H1 (cell line): ENCODE measurements around the gene BCAS1. TPM values are rescaled to one million over a fixed set of nuclear protein-coding genes. Genes with fewer than 3 reads are reported as not detected.

ENCODE experiments used
- CTCF ChIA-PET: fragments of 300-600 bp; sonication (Branson Sonifier 250); formaldehyde crosslinking; loops from one replicate; lab custom pipeline; 2021; ENCODE audit not compliant: partially characterized antibody; lab: Charles Lee
- POLR2A ChIA-PET: fragments of 300-600 bp; sonication (Branson Sonifier 250); formaldehyde crosslinking; loops from one replicate; lab custom pipeline; 2021; ENCODE audit warnings: inconsistent platforms; ENCODE audit not compliant: partially characterized antibody; lab: Charles Lee
- DNase-seq, 2 experiments: peaks; one replicate each; pipeline versions ENCODE4 v3.0.0 to v3.0.0-alpha.2; 2010 to 2022; ENCODE audit warnings: low spot score in 2 of 2, low read depth in 1 of 2, mixed read lengths in 1 of 2
- FAIRE-seq: peaks from 2 replicates; lab custom pipeline; 2011; peaks lifted over from hg19 to GRCh38; lab: Jason Lieb, UNC
- H2AFZ ChIP-seq: 2 replicates; pipeline ENCODE4 v1.8.1; 2012; ENCODE audit warnings: low read length, inconsistent platforms
- H2AK5ac ChIP-seq: 2 replicates; pipeline ENCODE4 v1.6.1; 2013; ENCODE audit warnings: low read depth, low read length
- H2BK120ac ChIP-seq: replicated peaks from 2 replicates; pipeline ENCODE3; 2013; ENCODE audit warnings: low read depth, low read length, inconsistent platforms
- H2BK12ac ChIP-seq: 2 replicates; pipeline ENCODE4 v1.6.1; 2013; ENCODE audit warnings: low read depth, low read length
- H2BK15ac ChIP-seq: 2 replicates; pipeline ENCODE4 v1.6.1; 2013; ENCODE audit warnings: low read length
- H2BK20ac ChIP-seq: 2 replicates; pipeline ENCODE4 v1.6.1; 2013; ENCODE audit warnings: low read length
- H2BK5ac ChIP-seq: 2 replicates; pipeline ENCODE4 v1.6.1; 2013; ENCODE audit warnings: low read depth, low read length
- H3K14ac ChIP-seq: 2 replicates; pipeline ENCODE4 v1.6.1; 2013; ENCODE audit warnings: inconsistent platforms; ENCODE audit not compliant: insufficient read length
- H3K18ac ChIP-seq: 2 replicates; pipeline ENCODE4 v1.6.1; 2013; ENCODE audit warnings: low read length; ENCODE audit errors: extremely low read depth
- H3K23ac ChIP-seq: 2 replicates; pipeline ENCODE4 v1.6.1; 2013; ENCODE audit warnings: inconsistent platforms; ENCODE audit not compliant: insufficient read length
- H3K23me2 ChIP-seq: 2 replicates; pipeline ENCODE4 v1.6.1; 2013; ENCODE audit warnings: low read depth, low read length
- H3K27ac ChIP-seq: 2 replicates; pipeline ENCODE4 v1.6.1; 2011; ENCODE audit warnings: low read depth, low read length, inconsistent platforms
- H3K27me3 ChIP-seq, 4 experiments: replicated peaks in 1 of 4; 1 replicate in 1 of 4; 2 replicates in 3 of 4; pipeline versions ENCODE4 v1.6.1 to v1.8.1; 2011 to 2013; ENCODE audit warnings: low read length in 3 of 4, mild to moderate bottlenecking in 3 of 4, inconsistent platforms in 2 of 4, mixed read lengths in 2 of 4, moderate library complexity in 1 of 4; ENCODE audit not compliant: control insufficient read depth in 3 of 4, insufficient read depth in 3 of 4; ENCODE audit errors: extremely low read depth in 1 of 4
- H3K36me3 ChIP-seq, 4 experiments: 2 replicates each; pipeline versions ENCODE4 v1.6.1 to v1.8.1; 2011 to 2013; ENCODE audit warnings: mild to moderate bottlenecking in 4 of 4, low read length in 3 of 4, moderate library complexity in 2 of 4, control low read depth in 1 of 4, inconsistent platforms in 1 of 4; ENCODE audit not compliant: insufficient read depth in 4 of 4, control insufficient read depth in 2 of 4
- H3K4ac ChIP-seq: replicated peaks from 2 replicates; pipeline ENCODE3; 2013; ENCODE audit warnings: low read length, low read depth, mixed read lengths, inconsistent platforms; ENCODE audit not compliant: insufficient read length
- H3K4me1 ChIP-seq, 4 experiments: replicated peaks in 1 of 4; 1 replicate in 1 of 4; 2 replicates in 3 of 4; pipeline versions ENCODE4 v1.6.1 to v1.8.1; 2011 to 2013; ENCODE audit warnings: low read length in 3 of 4, inconsistent platforms in 2 of 4, mixed read lengths in 1 of 4; ENCODE audit not compliant: insufficient read depth in 4 of 4, control insufficient read depth in 3 of 4
- H3K4me2 ChIP-seq, 2 experiments: 2 replicates each; pipeline versions ENCODE4 v1.6.1 to v1.8.1; 2011 to 2013; ENCODE audit warnings: low read depth in 2 of 2, low read length in 2 of 2, control low read depth in 1 of 2, inconsistent platforms in 1 of 2, mild to moderate bottlenecking in 1 of 2; ENCODE audit not compliant: insufficient read depth in 1 of 2
- H3K4me3 ChIP-seq, 4 experiments: fragments of 200-600, 300-600 bp in 1 of 4; sonication (generic), shearing (Covaris generic), sonication (Bioruptor Twin) in 1 of 4; 2 replicates each; pipeline versions ENCODE4 v1.5.1 to v1.8.1; 2011 to 2016; ENCODE audit warnings: low read length in 4 of 4, low read depth in 3 of 4, control low read depth in 2 of 4, inconsistent platforms in 2 of 4, mild to moderate bottlenecking in 2 of 4, mixed read lengths in 1 of 4, moderate library complexity in 1 of 4; ENCODE audit not compliant: insufficient read depth in 2 of 4; ENCODE audit errors: extremely low read depth in 1 of 4
- H3K56ac ChIP-seq: replicated peaks from 2 replicates; pipeline ENCODE3; 2013; ENCODE audit warnings: low read depth, mild to moderate bottlenecking, mixed read lengths, low read length, inconsistent platforms; ENCODE audit not compliant: insufficient read length
- H3K79me1 ChIP-seq: 2 replicates; pipeline ENCODE4 v1.6.1; 2013; ENCODE audit warnings: low read depth, low read length, control low read depth
- H3K79me2 ChIP-seq, 2 experiments: 2 replicates each; pipeline versions ENCODE4 v1.6.1 to v1.8.1; 2012 to 2013; ENCODE audit warnings: low read length in 2 of 2, mild to moderate bottlenecking in 2 of 2, inconsistent platforms in 1 of 2; ENCODE audit not compliant: insufficient read depth in 2 of 2, control insufficient read depth in 1 of 2
- H3K9ac ChIP-seq, 4 experiments: replicated peaks in 1 of 4; 1 replicate in 1 of 4; 2 replicates in 3 of 4; pipeline versions ENCODE4 v1.6.1 to v1.8.1; 2011 to 2013; ENCODE audit warnings: low read depth in 3 of 4, low read length in 3 of 4, control low read depth in 2 of 4, mild to moderate bottlenecking in 2 of 4, moderate library complexity in 2 of 4, inconsistent platforms in 1 of 4; ENCODE audit errors: extremely low read depth in 1 of 4
- H3K9me3 ChIP-seq, 2 experiments: 2 replicates each; pipeline versions ENCODE4 v1.6.1 to v1.8.1; 2012 to 2013; ENCODE audit warnings: mild to moderate bottlenecking in 2 of 2, moderate library complexity in 2 of 2, control low read depth in 1 of 2, inconsistent platforms in 1 of 2, low read depth in 1 of 2, low read length in 1 of 2, mixed read lengths in 1 of 2; ENCODE audit not compliant: insufficient read depth in 2 of 2
- H4K20me1 ChIP-seq, 2 experiments: replicated peaks in 1 of 2; 2 replicates each; pipeline versions ENCODE3 to v1.8.1; 2011 to 2013; ENCODE audit warnings: inconsistent platforms in 2 of 2, low read length in 2 of 2, mild to moderate bottlenecking in 1 of 2; ENCODE audit not compliant: insufficient read depth in 2 of 2, control insufficient read depth in 1 of 2
- H4K5ac ChIP-seq: 2 replicates; pipeline ENCODE4 v1.6.1; 2013; ENCODE audit warnings: low read length, low read depth, mixed read lengths, inconsistent platforms; ENCODE audit not compliant: insufficient read length
- H4K8ac ChIP-seq: 2 replicates; pipeline ENCODE4 v1.8.0; 2013; ENCODE audit warnings: mild to moderate bottlenecking, moderate library complexity, low read length, inconsistent platforms; ENCODE audit not compliant: insufficient read depth; ENCODE audit errors: extremely low read depth
- H4K91ac ChIP-seq: replicated peaks from 2 replicates; pipeline ENCODE3; 2013; ENCODE audit warnings: low read length, mixed read lengths, inconsistent platforms; ENCODE audit not compliant: insufficient read length
- BACH1 ChIP-seq: IDR thresholded peaks from 2 replicates; pipeline ENCODE4 v1.6.1; 2012; ENCODE audit warnings: low read length, improper control_type of control experiment
- CBX8 ChIP-seq: fragments of 300-800, 300-1000 bp; sonication (generic); IDR thresholded peaks from 2 replicates; pipeline ENCODE4 v1.7.1; 2016; ENCODE audit warnings: low read depth, low read length, borderline replicate concordance
- CREB1 ChIP-seq: IDR thresholded peaks from 2 replicates; pipeline ENCODE4 v1.6.1; 2012; ENCODE audit warnings: inconsistent platforms
- JUN ChIP-seq: IDR thresholded peaks from 2 replicates; pipeline ENCODE4 v1.6.1; 2011; ENCODE audit warnings: low read depth, mild to moderate bottlenecking, improper control_type of control experiment, low read length
- NRF1 ChIP-seq: IDR thresholded peaks from 2 replicates; pipeline ENCODE4 v1.6.1; 2011; ENCODE audit warnings: mild to moderate bottlenecking, low read depth, low read length, improper control_type of control experiment
- ZNF274 ChIP-seq: IDR thresholded peaks from 2 replicates; pipeline ENCODE4 v1.7.0; 2012; ENCODE audit warnings: low read length, borderline replicate concordance; ENCODE audit errors: extremely low read depth
- WGBS, 2 experiments: shearing (Covaris generic) in 1 of 2; methylation state at CpG; one replicate each; pipeline versions ENCODE4 v1.1.6 to v1.1.7; 2013 to 2015; ENCODE audit warnings: low lambda C conversion rate in 2 of 2, mixed read lengths in 2 of 2, inconsistent platforms in 1 of 2, low coverage in 1 of 2, missing lambda C conversion rate in 1 of 2; ENCODE audit not compliant: insufficient replicate concordance in 2 of 2, insufficient coverage in 1 of 2, insufficient read length in 1 of 2; ENCODE audit errors: extremely low coverage in 1 of 2, missing lambda C conversion rate in 1 of 2; 5-methylcytosine and 5-hydroxymethylcytosine counted together
- polyA plus RNA-seq, 7 experiments: library from polyadenylated mRNA; depleted of rRNA in 3 of 7; stranded (reverse) in 5 of 7; unstranded in 2 of 7; fragments of >200 nt in 5 of 7; fragments of 200-250 nt in 2 of 7; gene quantifications; 1 replicate in 5 of 7; 2 replicates in 1 of 7; 4 replicates in 1 of 7; pipeline versions ENCODE4 v1.2.1 to v1.2.3, GENCODE V29; 2011 to 2013; ENCODE audit warnings: missing spikeins in 2 of 7, mixed read lengths in 2 of 7
- total RNA-seq: library from RNA; stranded (reverse); fragmentation: NEBNext Ultra II Directional; extraction: Animal tissue kit (Norgen Biotek cat#: 25700); gene quantifications from 2 replicates; pipeline ENCODE4 v1.2.1, GENCODE V29; 2021

Gene BCAS1
- total and polyA plus RNA-seq, 2 of the 8 experiments (the other 6 are each of a cell fraction or from before 2014, with no cell fraction given) = 0.06 to 0.19 TPM

DNA sequence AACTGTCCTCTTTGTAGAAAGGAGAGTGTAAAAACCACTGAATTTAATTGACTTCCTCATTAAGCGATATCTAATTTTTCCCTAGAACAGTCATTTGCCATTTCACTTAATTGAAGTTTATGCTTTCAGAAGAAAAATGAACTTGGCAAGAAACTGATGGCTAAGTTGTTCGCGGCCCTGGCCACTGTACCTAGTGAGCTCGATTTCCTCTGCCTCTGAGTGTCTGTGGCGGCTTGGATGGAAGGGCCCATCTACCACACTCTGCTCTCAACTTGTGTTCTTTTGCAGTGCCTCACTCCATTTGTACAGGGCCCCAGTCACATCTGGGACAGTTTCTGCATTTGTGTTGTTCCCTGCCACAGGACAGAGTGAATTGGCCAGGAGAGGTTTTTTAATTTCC is 102.9 kb downstream of the BCAS1 start:
- CTCF ChIA-PET = interaction anchor here (2.5 kb wide), 1 partner anchor 9 kb away, joined by 9 read pairs; no protein-coding TSS in a partner anchor
- TF ChIP-seq CREB1 (no peak), CBX8 (no peak), ZNF274 (no peak), JUN (no peak), BACH1 (no peak), NRF1 (no peak)

More for the DNA sequence above, 102.9 kb downstream of the BCAS1 start:
- H4K20me1 ChIP-seq = no peaks in the 10 kb centered on the region
- H4K8ac ChIP-seq = no peak overlapping the region
- no peak overlapping the region for H3K4me2 ChIP-seq
- no peaks in the 10 kb centered on the region for H3K36me3 ChIP-seq
- no peak overlapping the region for H3K56ac ChIP-seq
- no peak overlapping the region for H2BK120ac ChIP-seq
- FAIRE-seq (no peak), DNase-seq (no peak)
- no peak overlapping the region for H2BK5ac ChIP-seq
- no peak overlapping the region for H3K4me3 ChIP-seq
- H3K79me1 ChIP-seq = no peaks in the 10 kb centered on the region
- H3K4me1 ChIP-seq = no peaks in the 10 kb centered on the region
- H3K18ac ChIP-seq = no peak overlapping the region
- no peak overlapping the region for H3K14ac ChIP-seq
- WGBS, 2 experiments = 93% methylated on average over 5 of the region's 5 CpGs; no CpG with 5 or more reads in 1 of the 2 experiments
- H3K4ac ChIP-seq = no peak overlapping the region
- H2BK12ac ChIP-seq = no peak overlapping the region
- H3K9me3 ChIP-seq = no peaks in the 10 kb centered on the region
- POLR2A ChIA-PET = no interaction called here
- no peaks in the 10 kb centered on the region for H3K27me3 ChIP-seq
- H4K5ac ChIP-seq = no peak overlapping the region
- H2AK5ac ChIP-seq = no peak overlapping the region
- H3K79me2 ChIP-seq = no peaks in the 10 kb centered on the region
- H2BK15ac ChIP-seq = no peak overlapping the region
- no peaks in the 10 kb centered on the region for H3K23me2 ChIP-seq
- no peak overlapping the region for H3K27ac ChIP-seq
- H3K23ac ChIP-seq = no peak overlapping the region
- H2BK20ac ChIP-seq = no peak overlapping the region
- H2AFZ ChIP-seq = no peak overlapping the region
- H4K91ac ChIP-seq = no peak overlapping the region
- no peak overlapping the region for H3K9ac ChIP-seq
